GM23338 (cell line): ENCODE measurements around the gene CHD2. TPM values are rescaled to one million over a fixed set of nuclear protein-coding genes. Genes with fewer than 3 reads are reported as not detected.

Source experiments
- ATAC-seq: fragments of 200-7000 bp; cut with Tn5 transposase; 3 replicates; pipeline ENCODE4 v1.9.1; 2020
- DNase-seq: peaks from one replicate; pipeline ENCODE4 v3.0.0-alpha.2; 2015; ENCODE audit warnings: low spot score
- H2AFZ ChIP-seq: fragments of 200-600 bp; sonication (generic); 2 replicates; pipeline ENCODE4 v1.8.0; 2016; ENCODE audit warnings: antibody characterized with exemption, mild to moderate bottlenecking, moderate library complexity
- H3F3A ChIP-seq: fragments of 200-600 bp; sonication (generic); replicated peaks from 2 replicates; pipeline ENCODE4 v1.8.0; 2017; ENCODE audit warnings: antibody characterized with exemption, mixed run types, low read depth
- H3K27ac ChIP-seq: fragments of 200-600 bp; sonication (generic); 2 replicates; pipeline ENCODE4 v1.6.1; 2016; ENCODE audit warnings: low read depth
- H3K27me3 ChIP-seq: fragments of 200-600 bp; sonication (generic); 2 replicates; pipeline ENCODE4 v1.8.0; 2016; ENCODE audit warnings: mild to moderate bottlenecking, mixed run types, moderate library complexity; ENCODE audit not compliant: insufficient read depth
- H3K36me3 ChIP-seq: fragments of 200-600 bp; sonication (generic); 2 replicates; pipeline ENCODE4 v1.8.0; 2016; ENCODE audit warnings: mild to moderate bottlenecking; ENCODE audit not compliant: insufficient read depth
- H3K4me1 ChIP-seq: fragments of 200-600 bp; sonication (generic); 2 replicates; pipeline ENCODE4 v1.8.0; 2016; ENCODE audit warnings: mild to moderate bottlenecking, moderate library complexity; ENCODE audit not compliant: insufficient read depth
- H3K4me2 ChIP-seq: fragments of 200-600 bp; sonication (generic); 2 replicates; pipeline ENCODE4 v1.7.1; 2017; ENCODE audit warnings: mixed run types
- H3K4me3 ChIP-seq: fragments of 200-600 bp; sonication (generic); 2 replicates; pipeline ENCODE4 v1.6.1; 2016; ENCODE audit warnings: mixed run types
- H3K79me2 ChIP-seq: fragments of 200-600 bp; sonication (generic); replicated peaks from 2 replicates; pipeline ENCODE4 v1.8.0; 2017; ENCODE audit warnings: mild to moderate bottlenecking; ENCODE audit not compliant: insufficient read depth
- H3K9me2 ChIP-seq: fragments of 200-600 bp; sonication (generic); 2 replicates; pipeline ENCODE4 v1.8.0; 2017; ENCODE audit not compliant: insufficient read depth
- H4K20me1 ChIP-seq: fragments of 200-600 bp; sonication (generic); replicated peaks from 2 replicates; pipeline ENCODE4 v1.8.0; 2017; ENCODE audit warnings: mild to moderate bottlenecking; ENCODE audit not compliant: insufficient read depth
- H3K27ac Mint-ChIP-seq: 2 replicates; pipeline ENCODE4 v1.8.0; 2020; ENCODE audit warnings: inconsistent platforms, mild to moderate bottlenecking, moderate library complexity, mixed read lengths
- H3K27me3 Mint-ChIP-seq: 3 replicates; pipeline ENCODE4 v1.8.0; 2022; ENCODE audit warnings: low read depth, mild to moderate bottlenecking, moderate library complexity, mixed read lengths, inconsistent platforms; ENCODE audit not compliant: insufficient read depth, poor library complexity
- H3K36me3 Mint-ChIP-seq: 3 replicates; pipeline ENCODE4 v1.8.0; 2021; ENCODE audit warnings: low read depth, mild to moderate bottlenecking, inconsistent platforms, moderate library complexity, mixed read lengths
- H3K4me1 Mint-ChIP-seq: 3 replicates; pipeline ENCODE4 v1.8.0; 2020; ENCODE audit warnings: mild to moderate bottlenecking, inconsistent platforms, mixed read lengths
- H3K4me3 Mint-ChIP-seq: 3 replicates; pipeline ENCODE4 v1.8.0; 2021; ENCODE audit warnings: moderate library complexity, mild to moderate bottlenecking, inconsistent platforms, mixed read lengths
- H3K9me3 Mint-ChIP-seq: 3 replicates; pipeline ENCODE4 v1.8.0; 2020; ENCODE audit warnings: moderate library complexity, mild to moderate bottlenecking, inconsistent platforms, mixed read lengths
- CREB1 ChIP-seq: fragments of 250-450 bp; sonication (Bioruptor Pico); IDR thresholded peaks from 2 replicates; pipeline ENCODE4 v1.5.0; 2020; ENCODE audit warnings: low read depth, mild to moderate bottlenecking, moderate library complexity
- CTCF ChIP-seq, 2 experiments: fragments of 200-600 bp in 1 of 2; sonication (generic) in 1 of 2; conservative IDR thresholded peaks; 2 replicates each; pipeline versions ENCODE4 v1.5.1 to v1.6.1; 2016 to 2017; ENCODE audit warnings: antibody characterized with exemption in 2 of 2, low read depth in 2 of 2, mild to moderate bottlenecking in 2 of 2, moderate library complexity in 1 of 2
- ETS1 ChIP-seq: IDR thresholded peaks from 2 replicates; pipeline ENCODE4 v1.6.1; 2016; ENCODE audit warnings: antibody characterized with exemption
- EZH2 ChIP-seq: fragments of 200-600 bp; sonication (generic); IDR thresholded peaks from one replicate; pipeline ENCODE4 v1.8.0; 2017; ENCODE audit warnings: antibody characterized with exemption, mild to moderate bottlenecking, low read depth; ENCODE audit not compliant: unreplicated experiment
- EZH2phosphoT487 ChIP-seq: fragments of 200-600 bp; sonication (generic); IDR thresholded peaks from one replicate; pipeline ENCODE4 v1.8.1; 2018; ENCODE audit warnings: antibody characterized with exemption; ENCODE audit not compliant: unreplicated experiment
- JUNB ChIP-seq: IDR thresholded peaks from one replicate; pipeline ENCODE4 v1.6.1; 2016; ENCODE audit warnings: antibody characterized with exemption; ENCODE audit not compliant: unreplicated experiment
- NANOG ChIP-seq: IDR thresholded peaks from 2 replicates; pipeline ENCODE4 v1.6.1; 2016; ENCODE audit warnings: antibody characterized with exemption, borderline replicate concordance
- POLR2AphosphoS5 ChIP-seq: IDR thresholded peaks from 2 replicates; pipeline ENCODE4 v1.6.1; 2016; ENCODE audit warnings: antibody characterized with exemption, low read depth
- REST ChIP-seq: IDR thresholded peaks from one replicate; pipeline ENCODE4 v1.6.1; 2018; ENCODE audit warnings: antibody characterized with exemption; ENCODE audit not compliant: unreplicated experiment
- STAT1 ChIP-seq: IDR thresholded peaks from one replicate; pipeline ENCODE4 v1.6.1; 2016; ENCODE audit warnings: antibody characterized with exemption; ENCODE audit not compliant: unreplicated experiment
- ZNF114 ChIP-seq: fragments of 250-450 bp; sonication (Bioruptor Pico); IDR thresholded peaks from 2 replicates; pipeline ENCODE4 v1.5.0; 2020; ENCODE audit warnings: mild to moderate bottlenecking, moderate library complexity
- ZNF331 ChIP-seq: fragments of 250-450 bp; sonication (Bioruptor Pico); IDR thresholded peaks from 2 replicates; pipeline ENCODE4 v1.5.0; 2020; ENCODE audit warnings: low read depth, mild to moderate bottlenecking, moderate library complexity
- ZNF462 ChIP-seq: fragments of 250-450 bp; sonication (Bioruptor Pico); IDR thresholded peaks from 2 replicates; pipeline ENCODE4 v1.5.0; 2020; ENCODE audit warnings: mild to moderate bottlenecking, moderate library complexity
- polyA plus RNA-seq: library from polyadenylated mRNA; unstranded; fragments of >200 nt; fragmentation: Nextera tagmentation; extraction: Ambion mirVana; gene quantifications from 2 replicates; pipeline ENCODE4 v1.2.1, GENCODE V29; 2016
- total RNA-seq: library from RNA; depleted of rRNA; stranded (reverse); fragments of >200 nt; shearing (Covaris generic); gene quantifications from 2 replicates; pipeline ENCODE4 v1.2.3, GENCODE V29; 2014

The CHD2 gene
- total and polyA plus RNA-seq, 2 experiments from 2014 or later: 119 to 130 TPM

- Mint-ChIP-seq H3K4me3 (no peak overlapping the region; the same call in 2 of the 3 replicates), H3K36me3 (peaks cover 28% of the 10 kb centered on the region; the same call in 2 of the 3 replicates), H3K27ac (peak overlapping the region; percentile 96), H3K9me3 (no peaks in the 10 kb centered on the region), H3K4me1 (peaks cover 72% of the 10 kb centered on the region), H3K27me3 (peaks cover 19% of the 10 kb centered on the region)
- no peaks in the 10 kb centered on the region; the same call in 1 of the 2 replicates for H3F3A ChIP-seq
- ATAC-seq (no peak), DNase-seq (peak; percentile 52)
- peaks cover 87% of the 10 kb centered on the region for H3K79me2 ChIP-seq
- peaks cover 33% of the 10 kb centered on the region for H3K4me1 ChIP-seq
- no peak for TF ChIP-seq NANOG
- TF ChIP-seq ETS1: no peak
- TF ChIP-seq JUNB: no peak
- TF ChIP-seq ZNF331: no peak
- TF ChIP-seq ZNF114 (CRISPR knock-in tag): no peak
- TF ChIP-seq POLR2AphosphoS5: no peak
- no peak for TF ChIP-seq ZNF462 (CRISPR knock-in tag)
- TF ChIP-seq CTCF (conservative IDR thresholded peaks at IDR 0.05; ENCODE audit: low read depth in 2 of 2): no peak
- no peak for TF ChIP-seq CREB1 (CRISPR knock-in tag)
- no peak for TF ChIP-seq REST
- no peak for TF ChIP-seq EZH2phosphoT487
- TF ChIP-seq STAT1: no peak
- no peak for TF ChIP-seq EZH2
- no peak overlapping the region for H2AFZ ChIP-seq
- no peaks in the 10 kb centered on the region for H3K36me3 ChIP-seq
- H3K4me2 ChIP-seq: peak overlapping the region; percentile 33; the same call in 1 of the 2 replicates
- H3K9me2 ChIP-seq: no peaks in the 10 kb centered on the region
- no peak overlapping the region for H3K4me3 ChIP-seq
- H4K20me1 ChIP-seq: peaks cover 35% of the 10 kb centered on the region
- H3K27ac ChIP-seq: peak overlapping the region; percentile 76
- H3K27me3 ChIP-seq: no peaks in the 10 kb centered on the region
Measured at GRCh38 chr15:92915766-92916435, 15.8 kb downstream of the CHD2 start.
